Heart left ventricle (tissue), 13 donors: ENCODE measurements around the gene MLIP.

ENCODE experiments used
- CTCF ChIP-seq, 12 donors: fragments of 200-600 bp; sonication (generic) in 4 of 12; IDR thresholded peaks; one replicate each; pipeline versions ENCODE4 v1.5.0 to v1.8.0; 2018 to 2022; ENCODE audit warnings: antibody characterized with exemption in 12 of 12, mild to moderate bottlenecking in 5 of 12
- POLR2A ChIP-seq, 2 donors: fragments of 450-650 bp; IDR thresholded peaks; one replicate each; pipeline ENCODE4 v1.6.1; 2017; ENCODE audit warnings: antibody characterized with exemption in 2 of 2, mild to moderate bottlenecking in 2 of 2, moderate library complexity in 2 of 2
- donor health status: ischemic (EF 13 %, LVEDD 7.1; RV severe dilation, severe dysfunction).
- donor health status: DM: no; HTN: yes; CAD: no.
- donor health status: DM: no; HTN: no; CAD: no.
- donor health status: ischemic (EF 25% LVEDD 6.9; RV normal size, moderate dysfunction).
- donor health status: ischemic (EF 25% LVEDD 5.7; RV mildly dilated, moderate dysfunction).
- donor health status: ischemic (EF 35%, LVEDD 5.7; RV mildly dilated, moderate dysfunction).
- donor health status: nonischemic (EF 11% LVEDD 7.7; RV severe dilation, severe dysfunction).
- donor health status: DM: yes; HTN: yes; CAD: no.
- donor health status: PGD.
- donor health status: ischemic (EF 29% LVEDD 5.4; RV normal size, mild dysfunction).
- donor health status: nonischemic (EF 23%, LVEDD 6.1; RV moderate dilation, normal function).

GRCh38 chr6:54222217-54222616 is 111.0 kb downstream of the MLIP start:
- TF ChIP-seq CTCF (IDR thresholded peaks at IDR 0.05) (no peak), POLR2A (IDR thresholded peaks at IDR 0.05) (no peak)
